ENCODE results near the gene BICDL1.

Gene BICDL1

GRCh38 chr12:120089796-120090195 is 100.8 kb downstream of the BICDL1 start:
- no peak for TF ChIP-seq CTCF (IDR thresholded peaks at IDR 0.05; ENCODE audit: insufficient read depth, low read depth, low read length, missing control alignments)
- DNase-seq (ENCODE audit: low read depth): no peak
- no peak overlapping the region for H3K4me3 ChIP-seq (ENCODE audit: low read length)

- no peak overlapping the region for H3K4me3 ChIP-seq (ENCODE audit: low read length)
- DNase-seq (ENCODE audit: low read depth): no peak
- no peak for TF ChIP-seq CTCF (IDR thresholded peaks at IDR 0.05; ENCODE audit: insufficient read depth, low read depth, low read length, missing control alignments)
Measured at GRCh38 chr12:120090206-120090605, 101.2 kb downstream of the BICDL1 start.

- H3K4me3 ChIP-seq (ENCODE audit: low read length): no peak overlapping the region
- no peak for TF ChIP-seq CTCF (IDR thresholded peaks at IDR 0.05; ENCODE audit: insufficient read depth, low read depth, low read length, missing control alignments)
- DNase-seq (ENCODE audit: low read depth): no peak
Measured at GRCh38 chr12:120090626-120091295, 101.7 kb downstream of the BICDL1 start.

GRCh38 chr12:120091371-120092090 is 102.5 kb downstream of the BICDL1 start:
- no peak for DNase-seq (ENCODE audit: low read depth)
- H3K4me3 ChIP-seq (ENCODE audit: low read length): no peak overlapping the region
- no peak for TF ChIP-seq CTCF (IDR thresholded peaks at IDR 0.05; ENCODE audit: insufficient read depth, low read depth, low read length, missing control alignments)

- DNase-seq (ENCODE audit: low read depth): no peak
- no peak overlapping the region for H3K4me3 ChIP-seq (ENCODE audit: low read length)
- TF ChIP-seq CTCF (IDR thresholded peaks at IDR 0.05; ENCODE audit: insufficient read depth, low read depth, low read length, missing control alignments): no peak
Measured at GRCh38 chr12:120092551-120093335, 103.7 kb downstream of the BICDL1 start.

- TF ChIP-seq CTCF (IDR thresholded peaks at IDR 0.05; ENCODE audit: insufficient read depth, low read depth, low read length, missing control alignments): no peak
- no peak for DNase-seq (ENCODE audit: low read depth)
Measured at GRCh38 chr12:120093336-120093591, 104.2 kb downstream of the BICDL1 start.

More at GRCh38 chr12:120093336-120093591, 104.2 kb downstream of the BICDL1 start:
- no peak overlapping the region for H3K4me3 ChIP-seq (ENCODE audit: low read length)
